SK-N-SH treated with all-trans-retinoic acid at 6 μM for 48 hours (cell line): ENCODE data around the gene TM7SF2.
A peak's percentile ranks its signal among the peaks of the same experiment; 100 is the strongest.

ENCODE experiments used
- ATAC-seq: fragments of 200-7000 bp; cut with Tn5 transposase; 3 replicates; pipeline ENCODE4 v1.9.1; 2020; ENCODE audit warnings: mild to moderate bottlenecking, moderate library complexity
- ARNTL ChIP-seq: fragments of 450-650 bp; formaldehyde crosslinking; IDR thresholded peaks from 2 replicates; pipeline ENCODE4 v1.5.0; 2020; ENCODE audit warnings: low read depth, mild to moderate bottlenecking, moderate library complexity, borderline replicate concordance
- CSDC2 ChIP-seq: fragments of 250-450 bp; sonication (Bioruptor Pico); IDR thresholded peaks from 2 replicates; pipeline ENCODE4 v1.5.0; 2020; ENCODE audit warnings: mild to moderate bottlenecking, moderate library complexity
- GLIS3 ChIP-seq: fragments of 250-450 bp; sonication (Bioruptor Pico); IDR thresholded peaks from 2 replicates; pipeline ENCODE4 v1.5.0; 2020; ENCODE audit warnings: mild to moderate bottlenecking, moderate library complexity
- ISL1 ChIP-seq: fragments of 250-450 bp; sonication (Bioruptor Pico); IDR thresholded peaks from 2 replicates; pipeline ENCODE4 v2.1.2; 2022; ENCODE audit warnings: mild to moderate bottlenecking, moderate library complexity
- PATZ1 ChIP-seq: fragments of 250-450 bp; sonication (Bioruptor Pico); IDR thresholded peaks from 2 replicates; pipeline ENCODE4 v1.8.0; 2020; ENCODE audit warnings: mild to moderate bottlenecking, moderate library complexity, borderline replicate concordance
- PPARA ChIP-seq: fragments of 250-450 bp; sonication (Bioruptor Pico); IDR thresholded peaks from 2 replicates; pipeline ENCODE4 v1.5.0; 2020; ENCODE audit warnings: mild to moderate bottlenecking, borderline replicate concordance
- RARB ChIP-seq: fragments of 250-450 bp; sonication (Bioruptor Pico); IDR thresholded peaks from 2 replicates; pipeline ENCODE4 v1.8.0; 2021; ENCODE audit warnings: mild to moderate bottlenecking, moderate library complexity
- SNAI2 ChIP-seq: fragments of 250-450 bp; sonication (Bioruptor Pico); IDR thresholded peaks from 2 replicates; pipeline ENCODE4 v1.5.0; 2020; ENCODE audit warnings: mild to moderate bottlenecking, moderate library complexity
- TCF4 ChIP-seq: fragments of 250-450 bp; sonication (Bioruptor Pico); IDR thresholded peaks from 2 replicates; pipeline ENCODE4 v1.8.0; 2021; ENCODE audit warnings: mild to moderate bottlenecking, moderate library complexity, borderline replicate concordance
- TOX ChIP-seq: fragments of 250-450 bp; sonication (Bioruptor Pico); IDR thresholded peaks from 2 replicates; pipeline ENCODE4 v1.8.0; 2021; ENCODE audit warnings: mild to moderate bottlenecking, moderate library complexity, borderline replicate concordance
- ZC3H10 ChIP-seq: fragments of 250-450 bp; sonication (Bioruptor Pico); IDR thresholded peaks from 2 replicates; pipeline ENCODE4 v1.5.1; 2021; ENCODE audit warnings: mild to moderate bottlenecking, moderate library complexity
- ZFP3 ChIP-seq: fragments of 250-450 bp; sonication (Bioruptor Pico); IDR thresholded peaks from 2 replicates; pipeline ENCODE4 v1.5.0; 2020; ENCODE audit warnings: mild to moderate bottlenecking, moderate library complexity
- ZFP30 ChIP-seq: fragments of 450-650 bp; formaldehyde crosslinking; IDR thresholded peaks from 2 replicates; pipeline ENCODE4 v1.5.0; 2022; ENCODE audit warnings: mild to moderate bottlenecking, moderate library complexity
- ZNF70 ChIP-seq: fragments of 450-650 bp; formaldehyde crosslinking; IDR thresholded peaks from 2 replicates; pipeline ENCODE4 v1.5.0; 2020; ENCODE audit warnings: mild to moderate bottlenecking, moderate library complexity
- ZNF8 ChIP-seq: fragments of 450-650 bp; formaldehyde crosslinking; IDR thresholded peaks from 2 replicates; pipeline ENCODE4 v1.5.0; 2020; ENCODE audit warnings: mild to moderate bottlenecking, moderate library complexity
- TF ChIP-seq, protein P1 (sequence below): fragments of 250-450 bp; sonication (Bioruptor Pico); IDR thresholded peaks from 2 replicates; pipeline ENCODE4 v1.5.0; 2020; ENCODE audit warnings: mild to moderate bottlenecking, moderate library complexity
- TF ChIP-seq, protein P2 (sequence below): fragments of 250-450 bp; sonication (Bioruptor Pico); IDR thresholded peaks from 2 replicates; pipeline ENCODE4 v1.8.0; 2021; ENCODE audit warnings: low read depth, mild to moderate bottlenecking, moderate library complexity, borderline replicate concordance
- TF ChIP-seq, protein P3 (sequence below): fragments of 250-450 bp; sonication (Bioruptor Pico); IDR thresholded peaks from 2 replicates; pipeline ENCODE4 v1.5.1; 2020; ENCODE audit warnings: low read depth, mild to moderate bottlenecking, moderate library complexity

Gene TM7SF2

DNA sequence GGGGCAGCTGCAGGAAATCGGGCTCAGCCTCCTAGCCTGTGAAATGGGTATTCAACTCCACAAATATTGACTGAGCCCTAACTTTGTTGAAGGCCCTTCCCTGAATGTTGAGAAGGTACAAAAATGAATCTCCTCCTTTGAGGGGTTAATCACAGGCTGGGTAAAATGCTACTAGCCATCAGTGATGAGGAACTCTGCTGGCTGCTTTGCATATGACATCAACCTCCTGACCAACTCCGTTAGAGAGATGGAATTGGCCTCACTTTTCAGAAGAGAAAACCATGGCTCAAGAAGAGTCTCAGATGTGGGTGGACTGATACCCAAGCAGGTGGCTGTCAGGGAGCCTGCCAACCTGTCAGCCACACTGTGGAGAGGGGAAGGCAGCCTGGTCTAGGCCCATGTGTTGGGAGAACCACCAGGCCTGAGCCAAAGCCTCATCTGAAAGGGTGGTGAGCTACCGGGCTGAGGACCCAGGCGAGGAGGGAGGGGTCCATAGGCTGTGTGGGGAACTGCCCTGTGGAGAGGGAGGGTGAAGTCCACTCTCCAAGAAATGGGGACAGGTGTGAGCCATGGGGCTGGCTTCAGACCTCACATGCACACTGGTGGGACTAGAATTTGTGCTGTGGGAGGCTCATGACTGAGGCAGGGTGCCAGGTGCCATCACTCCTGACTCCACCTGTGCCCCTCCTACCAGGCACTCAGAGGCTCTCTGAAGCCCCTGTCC is 39.6 kb upstream of the TM7SF2 start:
- TF ChIP-seq GLIS3, result no peak
- TF ChIP-seq ISL1, result no peak
- TF ChIP-seq, protein P1, sequence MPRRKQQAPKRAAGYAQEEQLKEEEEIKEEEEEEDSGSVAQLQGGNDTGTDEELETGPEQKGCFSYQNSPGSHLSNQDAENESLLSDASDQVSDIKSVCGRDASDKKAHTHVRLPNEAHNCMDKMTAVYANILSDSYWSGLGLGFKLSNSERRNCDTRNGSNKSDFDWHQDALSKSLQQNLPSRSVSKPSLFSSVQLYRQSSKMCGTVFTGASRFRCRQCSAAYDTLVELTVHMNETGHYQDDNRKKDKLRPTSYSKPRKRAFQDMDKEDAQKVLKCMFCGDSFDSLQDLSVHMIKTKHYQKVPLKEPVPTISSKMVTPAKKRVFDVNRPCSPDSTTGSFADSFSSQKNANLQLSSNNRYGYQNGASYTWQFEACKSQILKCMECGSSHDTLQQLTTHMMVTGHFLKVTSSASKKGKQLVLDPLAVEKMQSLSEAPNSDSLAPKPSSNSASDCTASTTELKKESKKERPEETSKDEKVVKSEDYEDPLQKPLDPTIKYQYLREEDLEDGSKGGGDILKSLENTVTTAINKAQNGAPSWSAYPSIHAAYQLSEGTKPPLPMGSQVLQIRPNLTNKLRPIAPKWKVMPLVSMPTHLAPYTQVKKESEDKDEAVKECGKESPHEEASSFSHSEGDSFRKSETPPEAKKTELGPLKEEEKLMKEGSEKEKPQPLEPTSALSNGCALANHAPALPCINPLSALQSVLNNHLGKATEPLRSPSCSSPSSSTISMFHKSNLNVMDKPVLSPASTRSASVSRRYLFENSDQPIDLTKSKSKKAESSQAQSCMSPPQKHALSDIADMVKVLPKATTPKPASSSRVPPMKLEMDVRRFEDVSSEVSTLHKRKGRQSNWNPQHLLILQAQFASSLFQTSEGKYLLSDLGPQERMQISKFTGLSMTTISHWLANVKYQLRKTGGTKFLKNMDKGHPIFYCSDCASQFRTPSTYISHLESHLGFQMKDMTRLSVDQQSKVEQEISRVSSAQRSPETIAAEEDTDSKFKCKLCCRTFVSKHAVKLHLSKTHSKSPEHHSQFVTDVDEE, result no peak
- no peak for TF ChIP-seq ZC3H10 (CRISPR knock-in tag)
- TF ChIP-seq RARB (CRISPR knock-in tag), result no peak
- TF ChIP-seq, protein P2, sequence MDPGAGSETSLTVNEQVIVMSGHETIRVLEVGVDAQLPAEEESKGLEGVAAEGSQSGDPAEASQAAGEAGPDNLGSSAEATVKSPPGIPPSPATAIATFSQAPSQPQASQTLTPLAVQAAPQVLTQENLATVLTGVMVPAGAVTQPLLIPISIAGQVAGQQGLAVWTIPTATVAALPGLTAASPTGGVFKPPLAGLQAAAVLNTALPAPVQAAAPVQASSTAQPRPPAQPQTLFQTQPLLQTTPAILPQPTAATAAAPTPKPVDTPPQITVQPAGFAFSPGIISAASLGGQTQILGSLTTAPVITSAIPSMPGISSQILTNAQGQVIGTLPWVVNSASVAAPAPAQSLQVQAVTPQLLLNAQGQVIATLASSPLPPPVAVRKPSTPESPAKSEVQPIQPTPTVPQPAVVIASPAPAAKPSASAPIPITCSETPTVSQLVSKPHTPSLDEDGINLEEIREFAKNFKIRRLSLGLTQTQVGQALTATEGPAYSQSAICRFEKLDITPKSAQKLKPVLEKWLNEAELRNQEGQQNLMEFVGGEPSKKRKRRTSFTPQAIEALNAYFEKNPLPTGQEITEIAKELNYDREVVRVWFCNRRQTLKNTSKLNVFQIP (CRISPR knock-in tag), result no peak
- TF ChIP-seq PPARA (CRISPR knock-in tag), result no peak
- TF ChIP-seq ZFP30 (CRISPR knock-in tag), result no peak
- no peak for TF ChIP-seq CSDC2 (CRISPR knock-in tag)
- TF ChIP-seq, protein P3, sequence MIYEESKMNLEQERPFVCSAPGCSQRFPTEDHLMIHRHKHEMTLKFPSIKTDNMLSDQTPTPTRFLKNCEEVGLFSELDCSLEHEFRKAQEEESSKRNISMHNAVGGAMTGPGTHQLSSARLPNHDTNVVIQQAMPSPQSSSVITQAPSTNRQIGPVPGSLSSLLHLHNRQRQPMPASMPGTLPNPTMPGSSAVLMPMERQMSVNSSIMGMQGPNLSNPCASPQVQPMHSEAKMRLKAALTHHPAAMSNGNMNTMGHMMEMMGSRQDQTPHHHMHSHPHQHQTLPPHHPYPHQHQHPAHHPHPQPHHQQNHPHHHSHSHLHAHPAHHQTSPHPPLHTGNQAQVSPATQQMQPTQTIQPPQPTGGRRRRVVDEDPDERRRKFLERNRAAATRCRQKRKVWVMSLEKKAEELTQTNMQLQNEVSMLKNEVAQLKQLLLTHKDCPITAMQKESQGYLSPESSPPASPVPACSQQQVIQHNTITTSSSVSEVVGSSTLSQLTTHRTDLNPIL (CRISPR knock-in tag), result no peak
- TF ChIP-seq TOX, result no peak
- no peak for TF ChIP-seq ZNF70 (CRISPR knock-in tag)
- no peak for ATAC-seq

- TF ChIP-seq TCF4 (CRISPR knock-in tag) (no peak), ZNF70 (CRISPR knock-in tag) (no peak), ZC3H10 (CRISPR knock-in tag) (no peak), SNAI2 (CRISPR knock-in tag) (no peak)
- TF ChIP-seq, protein P2 (CRISPR knock-in tag), result no peak
- ATAC-seq, result no peak
These were observed 39.1 kb upstream of the TM7SF2 start for GRCh38 chr11:65072631-65072966.

DNA sequence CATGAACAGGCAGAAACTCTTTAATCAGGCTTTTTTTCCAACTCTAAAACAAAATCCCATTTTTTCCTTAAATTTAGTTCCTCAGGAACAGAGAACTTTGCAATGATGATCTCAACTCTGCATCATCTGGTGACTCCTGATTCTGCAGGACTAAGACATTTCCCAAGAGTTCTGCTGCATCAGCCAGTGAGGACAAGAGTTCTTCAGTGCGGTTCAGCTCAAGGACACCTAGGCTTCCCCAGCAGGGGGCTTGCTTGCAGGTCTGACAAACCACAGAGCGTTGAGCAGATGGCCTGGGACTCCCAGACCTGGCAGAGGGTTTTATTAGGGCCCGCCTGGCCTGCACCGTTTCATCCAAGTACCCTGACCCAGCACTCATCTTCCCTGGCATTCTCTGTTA is 34.2 kb upstream of the TM7SF2 start:
- TF ChIP-seq ARNTL (CRISPR knock-in tag), result no peak
- no peak for TF ChIP-seq PPARA (CRISPR knock-in tag)
- no peak for TF ChIP-seq ZC3H10 (CRISPR knock-in tag)
- TF ChIP-seq RARB (CRISPR knock-in tag), result no peak
- no peak for TF ChIP-seq ISL1
- no peak for TF ChIP-seq ZNF8 (CRISPR knock-in tag)
- TF ChIP-seq ZFP30 (CRISPR knock-in tag), result no peak
- TF ChIP-seq TCF4 (CRISPR knock-in tag), result no peak
- ATAC-seq, result no peak; the same call in 2 of the 3 replicates

DNA sequence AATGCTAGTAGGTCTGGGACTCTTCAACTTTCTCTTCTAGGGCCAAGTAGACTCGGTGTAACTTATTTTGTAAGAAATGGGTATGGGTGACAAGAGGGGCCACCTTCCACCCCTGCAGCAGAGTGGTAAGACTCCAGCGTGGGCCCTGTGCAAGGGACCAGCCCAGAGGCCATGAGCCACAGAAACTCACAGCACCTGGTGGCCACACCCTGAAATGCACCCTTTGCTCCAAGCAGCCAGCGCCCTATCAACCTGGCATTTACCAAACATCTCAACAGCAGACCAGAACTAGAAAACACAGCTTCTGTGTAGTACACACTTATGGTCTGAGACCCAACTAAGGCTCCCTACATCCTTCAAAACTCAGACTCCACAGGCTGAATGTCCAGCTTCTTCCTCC is 33.5 kb upstream of the TM7SF2 start:
- peak; percentile 90 for ATAC-seq
- TF ChIP-seq TCF4 (CRISPR knock-in tag), result no peak
- TF ChIP-seq ZNF70 (CRISPR knock-in tag), result no peak
- TF ChIP-seq ZFP3 (CRISPR knock-in tag), result no peak
- TF ChIP-seq GLIS3, result no peak
- TF ChIP-seq PATZ1 (CRISPR knock-in tag), result no peak
- no peak for TF ChIP-seq RARB (CRISPR knock-in tag)
- TF ChIP-seq, protein P1, result no peak
